ENCODE data around the gene LAMC3.
A peak's percentile ranks its signal among the peaks of the same experiment; 100 is the strongest.

LAMC3 gene

DNA sequence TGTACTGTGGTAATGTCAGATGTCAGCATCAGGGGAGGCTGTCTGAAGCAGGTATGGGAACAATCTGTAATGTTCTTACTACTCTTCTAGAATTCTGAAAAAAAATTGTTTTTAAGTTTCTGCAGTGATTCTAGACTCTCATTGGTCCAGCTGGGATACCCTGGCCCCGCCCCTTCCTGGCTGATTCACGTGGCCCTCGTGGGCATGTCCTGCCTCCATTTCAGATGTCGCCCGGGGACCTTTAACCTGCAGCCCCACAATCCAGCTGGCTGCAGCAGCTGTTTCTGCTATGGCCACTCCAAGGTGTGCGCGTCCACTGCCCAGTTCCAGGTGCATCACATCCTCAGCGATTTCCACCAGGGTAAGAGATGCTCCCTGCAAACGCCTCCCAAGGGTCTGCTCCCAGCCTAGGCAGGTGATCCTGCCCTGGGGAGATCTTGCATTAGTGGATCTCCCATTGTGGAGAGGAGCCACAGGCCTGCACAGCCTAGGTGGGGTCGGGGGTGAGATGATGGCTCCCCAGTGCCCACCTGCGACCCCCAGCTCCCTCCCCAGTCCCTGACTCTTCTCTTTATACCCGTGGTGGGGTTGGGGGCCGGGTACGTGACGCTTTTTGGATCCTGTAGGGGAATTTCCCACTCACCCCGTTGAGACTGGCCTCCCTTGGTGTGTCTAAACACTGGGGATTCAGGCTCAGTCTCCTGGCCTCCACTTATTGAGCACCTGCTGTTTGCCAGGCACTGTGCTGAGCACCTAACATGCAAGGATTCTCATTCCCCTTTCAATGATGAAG, 36.5 kb downstream of the LAMC3 start:
- DNase-seq (ENCODE audit: low read depth): peak; percentile 43

DNA sequence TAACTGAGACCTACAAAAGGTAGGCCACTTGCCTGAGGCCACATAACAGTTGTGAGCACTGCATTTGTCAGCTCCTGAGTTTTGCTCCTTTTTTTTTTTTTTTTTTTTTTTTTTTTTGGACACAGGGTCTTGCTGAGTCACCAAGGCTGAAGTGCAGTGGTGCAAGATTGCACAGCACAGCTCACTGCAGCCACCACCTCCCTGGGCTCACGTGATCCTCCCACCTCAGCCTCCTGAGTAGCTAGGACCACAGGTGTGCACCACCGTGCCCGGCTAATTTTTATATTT, 37.1 kb downstream of the LAMC3 start:
- DNase-seq (ENCODE audit: low read depth): no peak

DNA sequence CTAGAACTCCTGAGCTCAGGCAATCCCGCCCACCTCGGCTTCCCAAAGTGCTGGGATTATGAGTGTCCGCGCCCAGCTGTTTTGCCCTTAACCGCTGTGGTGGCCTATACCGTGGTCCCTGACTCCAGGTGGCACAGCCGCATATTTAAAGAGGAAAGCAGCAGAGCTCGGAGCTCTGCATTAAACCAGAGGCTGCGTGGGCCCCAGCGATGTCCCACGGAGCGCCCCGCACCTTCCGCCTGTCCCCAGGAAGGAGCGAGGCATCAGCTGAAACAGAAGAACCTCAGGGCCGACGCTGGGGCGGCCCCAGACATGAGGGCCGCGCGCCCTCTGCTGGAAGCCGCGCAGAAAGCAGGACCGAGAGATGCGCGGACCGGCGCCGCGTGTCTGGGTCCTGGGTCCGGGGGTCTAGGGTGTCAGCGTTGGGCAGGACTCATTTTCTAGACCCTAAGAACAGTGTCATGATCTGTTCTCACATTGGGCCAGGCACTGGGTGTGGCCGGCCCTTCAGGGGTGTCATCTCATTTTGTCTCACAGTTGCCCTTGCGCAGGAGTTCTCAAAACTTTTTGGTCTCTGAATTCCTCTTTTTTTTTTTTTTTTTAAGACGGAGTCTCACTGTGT, 37.7 kb downstream of the LAMC3 start:
- peak; percentile 50 for DNase-seq (ENCODE audit: low read depth)

DNA sequence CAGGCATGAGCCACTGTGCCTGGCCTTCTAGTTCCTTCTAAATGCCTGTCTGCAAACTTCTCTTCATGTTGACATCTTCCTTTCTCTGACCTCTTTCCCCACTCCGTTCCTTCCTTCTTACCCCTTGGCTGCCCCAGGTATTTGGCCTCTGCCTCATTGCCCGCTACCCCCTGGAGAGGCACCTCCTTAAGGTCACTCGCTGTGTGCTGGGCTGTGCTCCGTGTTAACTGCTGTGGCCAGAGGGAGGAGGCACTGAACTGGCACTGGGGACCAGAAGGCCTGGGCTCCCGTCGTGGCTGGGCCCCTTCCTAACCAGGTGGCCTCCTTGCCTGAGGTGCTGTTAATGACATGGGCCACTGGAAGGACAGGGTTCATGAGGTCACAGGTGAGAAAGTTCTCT, 39.4 kb downstream of the LAMC3 start:
- no peak for DNase-seq (ENCODE audit: low read depth)

DNA sequence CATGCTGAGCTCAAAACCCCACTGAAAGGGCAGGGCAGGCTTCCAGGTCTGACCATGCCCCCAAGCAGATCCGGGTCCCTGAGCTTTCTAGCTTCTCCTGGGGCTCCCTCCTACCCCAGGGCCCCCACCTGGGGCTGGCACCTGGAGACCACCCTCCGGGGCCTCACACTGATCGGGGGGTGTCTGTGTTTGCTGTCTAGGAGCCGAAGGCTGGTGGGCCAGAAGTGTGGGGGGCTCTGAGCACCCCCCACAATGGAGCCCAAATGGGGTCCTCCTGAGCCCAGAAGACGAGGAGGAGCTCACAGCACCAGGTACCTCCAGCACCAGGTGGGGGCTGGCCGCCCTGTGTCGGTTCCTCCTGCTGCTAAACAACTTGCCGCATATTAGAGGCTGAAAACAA, 39.8 kb downstream of the LAMC3 start:
- DNase-seq (ENCODE audit: low read depth): no peak

DNA sequence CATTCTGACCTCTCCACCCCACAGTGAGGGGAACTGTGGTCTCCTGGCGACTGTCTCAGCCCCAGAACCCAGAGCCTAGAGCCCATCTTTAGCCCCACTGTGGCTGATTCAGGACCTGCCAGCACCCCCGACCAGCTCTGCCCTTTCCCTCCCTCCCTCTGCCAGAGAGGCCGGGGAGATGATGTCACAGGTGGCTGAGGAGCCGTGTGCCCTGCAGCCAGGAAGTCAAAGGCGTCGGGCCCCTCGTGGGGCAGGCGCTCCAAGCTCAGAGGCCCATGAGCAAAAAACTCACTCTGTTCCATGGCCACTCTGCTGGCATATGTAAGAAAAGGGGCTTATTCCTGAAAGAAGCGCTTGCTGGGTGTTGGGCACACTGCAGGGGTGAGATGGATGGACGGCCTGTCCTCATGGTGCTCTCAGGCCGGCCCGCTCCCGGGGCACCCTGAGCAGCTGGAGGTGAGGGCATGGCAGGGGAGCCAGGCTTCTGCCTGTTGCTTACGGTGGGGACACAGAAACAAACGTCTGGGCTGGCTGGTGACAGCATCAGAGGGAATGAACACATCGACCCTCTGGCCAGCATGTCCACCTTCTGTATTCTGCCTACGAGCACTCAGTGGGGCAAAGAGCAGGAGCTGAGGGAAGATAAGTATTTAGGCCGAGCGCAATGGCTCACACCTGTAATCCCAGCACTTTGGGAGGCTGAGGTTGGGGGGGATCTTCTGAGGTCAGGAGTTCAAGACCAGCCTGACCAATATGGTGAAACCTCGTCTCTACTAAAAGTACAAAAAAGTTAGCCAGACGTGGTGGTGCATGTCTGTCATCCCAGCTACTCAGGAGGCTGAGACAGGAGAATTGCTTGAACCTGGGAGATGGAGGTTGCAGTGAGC, 41.1 kb downstream of the LAMC3 start:
- DNase-seq (ENCODE audit: low read depth): no peak

DNA sequence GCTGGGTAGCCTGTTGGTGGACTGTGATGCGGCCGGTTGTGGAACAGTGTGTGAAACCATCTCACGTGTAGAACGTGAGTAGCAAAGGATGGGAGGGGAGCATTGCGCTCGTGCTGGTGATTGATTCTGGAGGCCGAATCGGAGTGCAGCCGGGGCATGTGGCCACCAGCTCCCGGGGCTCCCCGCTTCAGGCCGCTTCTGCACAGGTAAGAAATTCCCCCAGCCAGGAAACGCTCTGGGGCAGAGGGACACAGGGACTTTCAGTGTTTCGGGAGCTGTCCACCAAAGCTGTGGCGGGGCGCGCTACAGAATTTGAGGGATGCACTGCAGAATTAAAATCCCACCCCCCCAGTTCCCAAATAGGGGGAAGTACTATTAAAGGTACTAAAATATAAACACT, 41.9 kb downstream of the LAMC3 start:
- DNase-seq (ENCODE audit: low read depth): no peak

DNA sequence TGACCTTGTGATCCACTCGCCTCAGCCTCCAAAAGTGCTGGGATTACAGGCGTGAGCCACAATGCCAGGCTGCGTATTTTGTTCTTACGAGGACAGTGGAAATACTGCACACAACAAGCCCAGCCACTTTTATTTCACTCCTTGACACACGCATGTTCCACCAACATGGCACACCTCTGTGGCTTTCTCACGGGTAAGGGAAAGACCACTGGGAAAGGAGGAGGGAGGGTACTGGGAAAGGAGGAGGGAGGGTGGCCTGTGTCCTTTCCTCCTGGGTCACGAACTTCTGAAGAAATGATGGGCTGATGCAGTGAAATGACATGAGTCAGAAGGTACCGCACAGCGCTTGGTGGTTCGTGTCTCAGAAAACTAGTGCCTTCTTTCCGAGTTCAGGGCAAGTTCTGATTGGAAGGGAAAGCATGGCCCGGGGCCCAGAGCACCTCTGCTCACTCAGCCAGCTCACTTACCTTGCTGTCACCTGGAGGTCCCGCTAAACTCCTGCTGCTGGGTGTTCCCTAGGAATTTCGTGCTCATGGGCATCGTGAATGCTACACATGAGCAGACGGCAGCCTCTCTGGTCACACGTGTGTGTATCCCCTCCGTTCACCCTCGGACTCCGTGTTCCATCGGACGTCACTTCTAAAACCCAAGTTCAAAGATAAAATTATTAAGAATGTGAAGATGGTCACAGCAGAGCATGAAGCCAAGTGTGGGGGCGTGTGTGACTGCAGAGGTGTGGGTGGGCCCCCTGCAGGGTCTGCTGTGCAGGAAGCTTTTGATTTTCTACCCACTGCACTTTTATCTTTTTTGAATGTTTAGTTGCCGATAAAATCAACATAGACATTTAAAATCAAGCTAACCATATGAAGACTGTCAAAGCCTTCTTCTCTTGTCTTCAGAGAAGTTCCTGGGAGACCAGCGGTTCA, 42.9 kb downstream of the LAMC3 start:
- DNase-seq (ENCODE audit: low read depth): no peak

DNA sequence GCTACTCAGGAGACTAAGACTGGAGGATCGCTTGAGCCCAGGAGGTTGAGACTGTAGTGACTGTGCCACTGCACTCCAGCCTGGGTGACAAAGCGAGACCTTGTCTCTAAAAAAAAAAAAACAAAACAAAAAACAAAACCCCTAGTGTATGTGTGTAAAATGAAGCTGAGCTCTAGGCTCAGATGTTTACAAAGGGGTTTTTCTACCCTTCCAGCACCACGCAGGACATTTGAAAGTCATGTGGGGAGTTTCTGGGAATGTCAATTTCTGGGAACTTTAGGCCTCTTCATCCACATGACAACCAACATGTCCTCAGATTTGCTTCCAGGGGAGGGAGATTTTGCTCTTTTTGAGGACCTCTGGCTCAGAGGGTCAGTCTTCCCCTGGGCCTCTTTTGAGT, 44.9 kb downstream of the LAMC3 start:
- no peak for DNase-seq (ENCODE audit: low read depth)

DNA sequence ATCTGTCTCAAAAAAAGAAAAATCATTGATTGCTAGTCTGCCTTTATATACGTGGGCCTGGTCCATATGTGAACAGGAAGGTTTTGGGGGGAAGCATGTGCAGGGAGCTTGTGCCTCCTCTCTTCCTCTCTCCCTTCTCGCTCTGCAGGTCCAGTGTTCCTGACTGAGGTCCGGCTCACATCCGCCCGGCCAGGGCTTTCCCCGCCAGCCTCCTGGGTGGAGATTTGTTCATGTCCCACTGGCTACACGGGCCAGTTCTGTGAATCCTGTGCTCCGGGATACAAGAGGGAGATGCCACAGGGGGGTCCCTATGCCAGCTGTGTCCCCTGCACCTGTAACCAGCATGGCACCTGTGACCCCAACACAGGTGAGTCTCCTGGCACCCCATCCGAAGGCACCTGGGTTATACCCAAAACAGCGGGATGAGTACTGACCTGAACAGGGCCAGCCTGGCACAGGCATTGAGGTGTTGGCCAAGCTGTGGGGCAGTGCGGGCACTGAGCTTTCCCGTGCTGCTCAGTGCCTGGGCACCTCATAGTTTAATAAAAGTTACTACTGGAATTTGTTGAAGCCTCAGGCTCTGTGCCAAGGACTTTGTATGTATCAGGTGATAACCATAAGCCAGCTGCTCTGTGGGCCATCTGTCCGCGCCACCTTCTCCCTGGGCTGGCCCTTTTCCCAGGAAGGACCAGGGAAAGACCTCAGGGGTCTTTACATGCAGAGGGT, 48.0 kb downstream of the LAMC3 start:
- DNase-seq (ENCODE audit: low read depth): no peak

DNA sequence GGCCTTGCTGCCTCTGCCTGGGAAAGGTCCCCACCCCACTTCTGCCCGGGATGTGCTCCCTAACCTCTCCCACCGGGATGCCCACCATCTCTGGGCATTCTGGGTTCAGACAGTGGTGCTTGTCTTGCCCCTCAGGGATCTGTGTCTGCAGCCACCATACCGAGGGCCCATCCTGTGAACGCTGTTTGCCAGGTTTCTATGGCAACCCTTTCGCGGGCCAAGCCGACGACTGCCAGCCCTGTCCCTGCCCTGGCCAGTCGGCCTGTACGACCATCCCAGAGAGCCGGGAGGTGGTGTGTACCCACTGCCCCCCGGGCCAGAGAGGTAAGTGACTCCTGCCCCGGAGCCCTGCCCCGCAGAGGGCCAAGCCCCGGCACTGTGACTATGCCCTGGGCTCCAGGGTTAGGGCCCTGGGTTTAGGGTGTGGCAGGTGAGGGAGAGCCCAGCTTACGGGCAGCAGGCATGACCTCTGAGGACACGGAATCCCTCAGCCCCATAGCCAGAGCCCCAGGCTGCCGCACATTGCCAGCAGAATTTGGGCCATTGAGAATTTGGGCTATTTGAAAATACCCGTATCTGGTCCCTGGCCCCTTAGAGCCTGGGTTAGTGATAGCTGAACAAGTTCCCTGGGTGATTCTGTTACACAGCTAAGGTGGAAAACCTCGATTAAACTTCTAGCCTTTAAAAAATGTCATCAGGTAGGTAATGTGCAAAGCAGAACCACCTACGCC, 52.1 kb downstream of the LAMC3 start:
- no peak for DNase-seq (ENCODE audit: low read depth)

DNA sequence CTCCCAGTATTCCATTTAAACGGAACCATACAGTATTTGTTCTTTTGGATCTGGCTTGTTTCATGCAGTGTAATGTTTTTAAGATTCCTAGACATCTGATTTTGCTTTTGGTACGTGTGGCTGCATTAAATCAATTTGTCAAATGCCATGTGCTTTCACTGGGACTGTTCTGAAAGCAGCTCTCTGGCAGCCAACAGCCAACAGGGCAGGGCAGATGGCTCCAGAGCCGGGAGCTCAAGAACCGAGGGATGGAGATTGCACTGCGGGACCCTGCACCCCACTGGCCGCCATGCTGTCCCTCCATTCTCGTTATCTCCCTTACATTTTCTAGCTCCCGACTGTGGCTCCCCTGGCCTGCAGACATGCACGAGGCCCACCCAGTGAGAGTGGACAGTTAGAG, 54.0 kb downstream of the LAMC3 start:
- no peak for DNase-seq (ENCODE audit: low read depth)

DNA sequence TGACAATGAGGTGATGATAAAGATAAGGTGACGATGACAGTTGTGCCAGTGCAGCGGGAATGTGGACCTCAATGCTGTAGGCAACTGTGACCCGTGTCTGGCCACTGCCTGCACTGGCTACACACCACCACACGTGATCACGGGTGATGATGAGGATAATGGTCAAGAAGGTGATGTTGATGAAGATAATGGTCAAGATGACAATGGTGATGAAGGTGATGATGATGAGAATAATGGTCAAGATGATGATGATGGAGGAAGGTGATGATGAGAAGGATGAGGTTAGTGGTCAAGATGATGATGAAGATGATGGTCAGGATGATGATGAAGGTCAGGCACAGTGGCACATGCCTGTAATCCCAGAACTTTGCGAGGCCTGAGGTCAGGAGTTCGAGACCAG, 56.6 kb downstream of the LAMC3 start:
- no peak for DNase-seq (ENCODE audit: low read depth)

DNA sequence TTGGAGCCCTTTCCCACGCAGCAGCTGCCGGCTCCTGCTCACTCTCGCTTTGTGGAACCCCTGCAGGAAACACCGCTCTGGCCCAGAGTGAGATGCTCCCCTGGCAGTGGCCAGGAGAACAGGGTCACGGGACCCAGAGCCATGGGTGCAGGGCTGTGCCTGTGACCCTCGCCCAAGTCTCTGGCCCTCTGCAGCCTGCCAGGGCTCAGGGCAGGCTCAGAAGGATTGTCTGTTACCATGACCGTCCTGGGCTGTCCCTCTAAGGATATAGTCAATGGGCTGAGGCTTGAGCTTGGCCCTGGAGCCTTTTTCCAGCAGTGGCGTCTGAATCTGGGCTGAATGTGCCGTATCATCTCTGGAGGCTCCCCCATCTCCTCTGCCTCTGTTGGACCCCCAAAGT, 58.7 kb downstream of the LAMC3 start:
- DNase-seq (ENCODE audit: low read depth): no peak

DNA sequence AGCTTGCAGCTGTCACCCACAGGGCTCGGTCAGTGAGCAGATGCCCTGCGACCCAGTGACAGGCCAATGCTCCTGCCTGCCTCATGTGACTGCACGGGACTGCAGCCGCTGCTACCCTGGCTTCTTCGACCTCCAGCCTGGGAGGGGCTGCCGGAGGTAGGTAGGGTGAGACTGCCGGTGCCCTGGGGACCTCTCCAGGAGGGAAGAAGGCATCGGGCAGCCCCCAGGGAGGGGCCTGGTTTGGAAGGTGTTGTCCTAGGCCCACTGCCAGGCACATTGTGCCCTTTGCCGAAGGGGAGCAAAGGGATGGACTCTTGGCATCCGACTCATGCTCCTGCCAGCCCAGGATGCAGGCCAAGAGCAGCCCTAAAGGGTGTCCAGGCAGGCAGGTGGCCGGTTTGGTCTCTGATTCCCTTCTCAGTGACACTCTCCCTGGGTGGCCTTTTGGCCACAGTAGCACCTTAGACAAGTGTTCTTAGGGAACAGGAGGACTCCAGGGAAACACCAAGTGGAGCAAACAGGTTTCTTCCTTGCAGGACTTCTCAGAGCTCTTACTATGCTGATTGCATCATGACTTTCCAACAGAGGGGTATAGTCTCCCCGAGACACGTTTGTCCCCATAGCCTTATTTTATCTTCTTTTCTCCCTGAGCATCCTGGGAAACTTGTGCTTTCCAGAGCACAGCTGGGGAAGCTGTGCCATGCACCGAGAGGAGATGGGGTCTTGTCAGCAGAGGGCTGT, 59.3 kb downstream of the LAMC3 start:
- DNase-seq (ENCODE audit: low read depth): no peak

DNA sequence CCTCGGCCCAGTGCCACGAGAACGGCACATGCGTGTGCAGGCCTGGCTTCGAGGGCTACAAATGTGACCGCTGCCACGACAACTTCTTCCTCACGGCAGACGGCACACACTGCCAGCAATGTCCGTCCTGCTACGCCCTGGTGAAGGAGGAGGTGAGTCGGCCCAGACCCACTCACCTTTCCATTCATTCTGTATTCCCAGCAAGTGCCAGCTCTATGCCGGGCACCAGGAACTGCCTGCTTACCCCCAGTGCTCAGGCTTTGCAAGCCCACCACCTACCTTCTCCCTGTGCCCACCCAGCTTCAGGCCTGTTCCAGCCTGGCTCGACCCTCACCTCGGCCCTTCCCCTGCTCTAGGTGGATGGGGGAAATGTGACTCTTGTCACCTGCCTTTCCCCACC, 60.7 kb downstream of the LAMC3 start:
- DNase-seq (ENCODE audit: low read depth): no peak

DNA sequence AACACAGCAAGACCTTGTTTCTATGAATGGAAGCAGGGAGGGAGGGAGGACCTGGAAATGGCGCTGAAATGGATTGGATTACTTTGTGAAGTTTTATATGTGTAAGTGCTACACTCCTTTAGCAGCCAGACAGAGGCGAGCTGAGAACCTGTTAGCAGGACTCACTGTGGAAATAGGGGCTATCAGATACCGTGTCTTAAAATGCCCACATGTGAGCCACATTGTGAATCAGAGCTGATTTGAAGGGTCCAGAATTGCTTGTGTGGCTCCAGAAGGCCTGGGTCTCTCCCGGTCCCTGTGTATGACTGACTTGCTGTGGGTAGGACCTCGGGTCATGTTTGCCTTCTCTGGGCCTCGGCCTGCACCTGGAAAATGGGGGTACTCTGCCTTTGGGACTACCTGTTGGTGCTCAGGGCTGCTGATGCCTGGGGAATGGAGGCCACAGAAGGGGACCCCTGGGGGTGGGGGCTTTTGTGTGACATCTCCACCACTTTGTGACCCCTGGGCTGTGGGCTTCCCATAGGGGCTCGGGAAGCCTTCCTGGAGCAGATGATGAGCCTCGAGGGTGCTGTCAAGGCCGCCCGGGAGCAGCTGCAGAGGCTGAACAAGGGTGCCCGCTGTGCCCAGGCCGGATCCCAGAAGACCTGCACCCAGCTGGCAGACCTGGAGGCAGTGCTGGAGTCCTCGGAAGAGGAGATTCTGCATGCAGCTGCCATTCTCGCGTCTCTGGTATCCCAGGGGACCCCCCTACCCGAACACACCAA, 63.3 kb downstream of the LAMC3 start:
- no peak for DNase-seq (ENCODE audit: low read depth)

DNA sequence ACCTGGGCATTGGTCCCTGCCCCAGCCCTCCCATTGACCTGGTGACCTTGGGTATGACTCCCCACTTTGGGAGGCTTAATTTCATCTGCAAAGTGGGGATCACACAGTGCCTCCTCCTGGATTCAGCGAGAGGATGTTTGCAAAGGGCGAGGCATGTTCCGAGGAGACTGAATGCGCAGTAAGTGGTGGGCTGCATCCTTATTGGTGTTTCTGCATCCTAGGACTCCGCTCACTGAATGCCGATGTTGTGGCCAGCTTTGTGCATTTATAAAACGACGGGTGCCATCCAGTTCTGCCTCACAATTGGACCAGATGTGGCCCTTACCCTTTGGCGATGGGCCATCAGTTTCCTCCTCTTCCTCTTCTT, 63.9 kb downstream of the LAMC3 start:
- DNase-seq (ENCODE audit: low read depth): no peak

Measured in iris pigment epithelial cell (primary cell).